H9 (cell line): Measurements from ENCODE around the gene LPCAT2. TPM values are rescaled to one million over a fixed set of nuclear protein-coding genes. Genes with fewer than 3 reads are reported as not detected.

Source experiments
- DNase-seq: peaks from one replicate; pipeline ENCODE4 v3.0.0-alpha.2; 2017
- H2AFZ ChIP-seq: one replicate; pipeline ENCODE4 v1.6.1; 2013; ENCODE audit warnings: mild to moderate bottlenecking, low read length, control low read depth, moderate library complexity
- H2AK5ac ChIP-seq: 2 replicates; pipeline ENCODE4 v1.6.1; 2013; ENCODE audit warnings: low read length, control low read depth, mixed read lengths; ENCODE audit not compliant: insufficient read length
- H2BK120ac ChIP-seq: one replicate; pipeline ENCODE4 v1.6.1; 2013; ENCODE audit warnings: low read depth, mild to moderate bottlenecking, low read length, control low read depth, inconsistent platforms; ENCODE audit not compliant: poor library complexity, severe bottlenecking
- H2BK12ac ChIP-seq: 2 replicates; pipeline ENCODE4 v1.6.1; 2013; ENCODE audit warnings: low read length, control low read depth, mixed read lengths, low read depth; ENCODE audit not compliant: insufficient read length
- H2BK15ac ChIP-seq: 2 replicates; pipeline ENCODE4 v1.6.1; 2013; ENCODE audit warnings: low read depth, low read length, control low read depth
- H2BK20ac ChIP-seq: one replicate; pipeline ENCODE4 v1.6.1; 2013; ENCODE audit warnings: low read depth, mild to moderate bottlenecking, low read length, control low read depth, inconsistent platforms; ENCODE audit not compliant: poor library complexity, severe bottlenecking
- H2BK5ac ChIP-seq: 2 replicates; pipeline ENCODE4 v1.6.1; 2013; ENCODE audit warnings: low read length, control low read depth, mixed read lengths; ENCODE audit not compliant: insufficient read length
- H3K14ac ChIP-seq: 2 replicates; pipeline ENCODE4 v1.6.1; 2013; ENCODE audit warnings: low read length, control low read depth; ENCODE audit not compliant: insufficient read depth
- H3K18ac ChIP-seq: 2 replicates; pipeline ENCODE4 v1.6.1; 2013; ENCODE audit warnings: low read depth, mild to moderate bottlenecking, mixed read lengths, low read length, control low read depth; ENCODE audit not compliant: insufficient read length
- H3K23ac ChIP-seq: 2 replicates; pipeline ENCODE4 v1.6.1; 2013; ENCODE audit warnings: low read length, control low read depth, mixed read lengths, low read depth; ENCODE audit not compliant: insufficient read length
- H3K23me2 ChIP-seq: 2 replicates; pipeline ENCODE4 v1.6.1; 2013; ENCODE audit warnings: low read depth, mild to moderate bottlenecking, mixed read lengths, low read length, control low read depth; ENCODE audit not compliant: insufficient read length, poor library complexity, severe bottlenecking
- H3K27ac ChIP-seq: 2 replicates; pipeline ENCODE4 v1.5.1; 2013; ENCODE audit warnings: low read length, control low read depth, mixed read lengths, low read depth; ENCODE audit not compliant: insufficient read length
- H3K27me3 ChIP-seq: 2 replicates; pipeline ENCODE4 v1.6.1; 2013; ENCODE audit warnings: low read length, control low read depth, inconsistent platforms; ENCODE audit not compliant: insufficient read depth
- H3K4ac ChIP-seq: 2 replicates; pipeline ENCODE4 v1.6.1; 2013; ENCODE audit warnings: low read depth, mild to moderate bottlenecking, control low read depth, inconsistent platforms, low read length, moderate library complexity
- H3K4me1 ChIP-seq: 2 replicates; pipeline ENCODE4 v1.6.1; 2013; ENCODE audit warnings: low read length, control low read depth, inconsistent platforms; ENCODE audit not compliant: insufficient read depth
- H3K4me2 ChIP-seq: 2 replicates; pipeline ENCODE4 v1.6.1; 2013; ENCODE audit warnings: low read length, control low read depth, mixed read lengths; ENCODE audit not compliant: insufficient read length, insufficient read depth
- H3K56ac ChIP-seq: 2 replicates; pipeline ENCODE4 v1.6.1; 2013; ENCODE audit warnings: low read depth, mild to moderate bottlenecking, mixed read lengths, low read length, control low read depth; ENCODE audit not compliant: insufficient read length
- H3K79me1 ChIP-seq: 2 replicates; pipeline ENCODE4 v1.6.1; 2013; ENCODE audit warnings: low read depth, mild to moderate bottlenecking, moderate library complexity, low read length, control low read depth, inconsistent platforms; ENCODE audit not compliant: insufficient read depth, poor library complexity, severe bottlenecking
- H3K79me2 ChIP-seq: 2 replicates; pipeline ENCODE4 v1.6.1; 2013; ENCODE audit warnings: low read length, control low read depth, inconsistent platforms; ENCODE audit not compliant: insufficient read depth
- H3K9ac ChIP-seq: 2 replicates; pipeline ENCODE4 v1.6.1; 2013; ENCODE audit warnings: low read length, control low read depth, mixed read lengths; ENCODE audit not compliant: insufficient read length; ENCODE audit errors: extremely low read depth
- H3K9me3 ChIP-seq: one replicate; pipeline ENCODE4 v1.6.1; 2013; ENCODE audit warnings: low read depth, low read length, inconsistent platforms; ENCODE audit not compliant: control insufficient read depth
- H3T11ph ChIP-seq: one replicate; pipeline ENCODE4 v1.6.1; 2013; ENCODE audit warnings: mild to moderate bottlenecking, low read length, control low read depth, inconsistent platforms
- H4K20me1 ChIP-seq: one replicate; pipeline ENCODE4 v1.6.1; 2013; ENCODE audit not compliant: control insufficient read depth, insufficient read length, insufficient read depth
- H4K5ac ChIP-seq: 2 replicates; pipeline ENCODE4 v1.6.1; 2013; ENCODE audit warnings: low read depth, mild to moderate bottlenecking, mixed read lengths, low read length, control low read depth; ENCODE audit not compliant: insufficient read length
- H4K8ac ChIP-seq: replicated peaks from 2 replicates; pipeline ENCODE4 v1.6.1; 2013; ENCODE audit warnings: low read length, control low read depth, mixed read lengths, low read depth; ENCODE audit not compliant: insufficient read length
- H4K91ac ChIP-seq: 2 replicates; pipeline ENCODE4 v1.6.1; 2013; ENCODE audit warnings: low read depth, mild to moderate bottlenecking, moderate library complexity, mixed read lengths, low read length, control low read depth; ENCODE audit not compliant: insufficient read length
- H3K27ac Mint-ChIP-seq, 3 experiments: 2 replicates in 2 of 3; 3 replicates in 1 of 3; pipeline ENCODE4 v1.8.0; 2020 to 2021; ENCODE audit warnings: mixed read lengths in 3 of 3, mild to moderate bottlenecking in 1 of 3, moderate library complexity in 1 of 3
- H3K27me3 Mint-ChIP-seq: 2 replicates; pipeline ENCODE4 v1.8.0; 2021; ENCODE audit warnings: low read depth, mild to moderate bottlenecking, moderate library complexity, mixed read lengths
- H3K36me3 Mint-ChIP-seq, 3 experiments: 2 replicates in 2 of 3; 3 replicates in 1 of 3; pipeline ENCODE4 v1.8.0; 2020 to 2021; ENCODE audit warnings: low read depth in 3 of 3, mixed read lengths in 3 of 3; ENCODE audit not compliant: insufficient read depth in 1 of 3
- H3K4me1 Mint-ChIP-seq, 2 experiments: 2 replicates each; pipeline ENCODE4 v1.8.0; 2020; ENCODE audit warnings: mixed read lengths in 2 of 2
- H3K4me3 Mint-ChIP-seq, 2 experiments: 2 replicates in 1 of 2; 3 replicates in 1 of 2; pipeline ENCODE4 v1.8.0; 2020 to 2021; ENCODE audit warnings: mild to moderate bottlenecking in 2 of 2, mixed read lengths in 2 of 2, moderate library complexity in 1 of 2
- H3K9me3 Mint-ChIP-seq, 2 experiments: 2 replicates in 1 of 2; 3 replicates in 1 of 2; pipeline ENCODE4 v1.8.0; 2020; ENCODE audit warnings: mild to moderate bottlenecking in 2 of 2, mixed read lengths in 2 of 2, moderate library complexity in 1 of 2
- CTCF ChIP-seq: fragments of 200-600 bp; sonication (generic); conservative IDR thresholded peaks from 3 replicates; pipeline ENCODE4 v1.8.0; 2021; ENCODE audit warnings: antibody characterized with exemption, mild to moderate bottlenecking
- total RNA-seq: library from RNA; stranded (reverse); gene quantifications from 2 replicates; pipeline ENCODE4 v1.2.1, GENCODE V29; 2021

Gene LPCAT2
- total RNA-seq, 1 experiment from 2014 or later = 2.8 TPM

DNA sequence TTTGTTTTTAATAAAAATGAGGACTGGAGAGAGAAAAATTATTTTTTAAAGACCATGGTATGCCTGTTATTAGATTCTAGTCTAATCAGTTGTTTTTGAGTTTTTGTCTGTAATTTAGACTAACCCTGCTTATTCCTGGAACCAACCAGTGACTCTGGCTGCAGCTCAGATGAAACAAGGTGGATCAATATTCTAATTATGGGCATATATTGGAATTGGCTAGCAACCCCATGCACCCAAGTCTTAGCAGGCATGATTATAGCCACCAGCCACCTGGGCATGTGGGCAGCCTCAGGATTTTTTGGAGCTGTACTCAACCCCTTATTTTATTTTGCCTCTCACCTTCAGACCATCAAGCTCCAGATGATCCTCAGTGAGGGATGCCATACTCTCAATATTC, 125.3 kb downstream of the LPCAT2 start:
- no peak overlapping the region for H3K18ac ChIP-seq
- H3K27ac ChIP-seq = no peak overlapping the region
- no peak overlapping the region for H3K56ac ChIP-seq
- no peak overlapping the region for H3K4me2 ChIP-seq
- no peaks in the 10 kb centered on the region for H4K20me1 ChIP-seq
- no peak overlapping the region for H3K14ac ChIP-seq
- no peak for TF ChIP-seq CTCF
- no peak overlapping the region for H2BK12ac ChIP-seq
- H3K79me2 ChIP-seq = no peaks in the 10 kb centered on the region
- no peak overlapping the region for H2BK20ac ChIP-seq
- no peak overlapping the region for H2AFZ ChIP-seq
- no peaks in the 10 kb centered on the region for H3K79me1 ChIP-seq
- H4K91ac ChIP-seq = no peak overlapping the region
- Mint-ChIP-seq H3K36me3 (peaks cover 2 to 18% (median 6%) of the 10 kb centered on the region in 3 experiments), H3K9me3 (peaks cover 20 to 28% of the 10 kb centered on the region in 2 experiments), H3K4me3 (no peak overlapping the region), H3K4me1 (peaks cover 10 to 11% of the 10 kb centered on the region in 2 experiments; a peak in 3 of 4 replicates), H3K27ac (no peak overlapping the region), H3K27me3 (peaks cover 10% of the 10 kb centered on the region)
- H3K9me3 ChIP-seq = peaks cover 15% of the 10 kb centered on the region
- no peak overlapping the region for H3K23ac ChIP-seq
- no peak for DNase-seq
- H3K9ac ChIP-seq = no peak overlapping the region
- no peak overlapping the region for H4K8ac ChIP-seq
- H3K23me2 ChIP-seq = no peaks in the 10 kb centered on the region
- no peak overlapping the region for H2AK5ac ChIP-seq
- no peaks in the 10 kb centered on the region for H3K4me1 ChIP-seq
- no peak overlapping the region for H3T11ph ChIP-seq
- H3K27me3 ChIP-seq = no peaks in the 10 kb centered on the region
- H3K4ac ChIP-seq = no peak overlapping the region
- no peak overlapping the region for H2BK15ac ChIP-seq
- H2BK5ac ChIP-seq = no peak overlapping the region
- H2BK120ac ChIP-seq = no peak overlapping the region
- H4K5ac ChIP-seq = no peak overlapping the region

Other genes starting within 250 kb of the LPCAT2 start
- gene IRX6, start 184.9 kb upstream of the LPCAT2 start, total RNA-seq = not detected in 2 replicates
- 22.4 and 23.1 TPM in 2 replicates for gene MMP2, start 29.9 kb upstream of the LPCAT2 start, total RNA-seq
- 0.29 TPM in 1 of 2 replicates, not detected in the other for gene CAPNS2, start 57.6 kb downstream of the LPCAT2 start, total RNA-seq
- 0.24 TPM in 1 of 2 replicates, not detected in the other for gene SLC6A2, start 146.9 kb downstream of the LPCAT2 start, total RNA-seq